K562 (cell line): ENCODE data around the gene PRMT3. TPM values are rescaled to one million over a fixed set of nuclear protein-coding genes. Genes with fewer than 3 reads are reported as not detected.

Experiments
- ATAC-seq: fragments of 200-7000 bp; cut with Tn5 transposase; 3 replicates; pipeline ENCODE4 v1.9.1; 2020; ENCODE audit warnings: moderate library complexity
- BruUV-seq: library from RNA; stranded (reverse); fragments of 400-500 nt; replicated peaks from 2 replicates; lab custom pipeline; 2021; lab: Mats Ljungman, UMichigan
- CTCF ChIA-PET: fragments of 300-600 bp; formaldehyde crosslinking; extraction: SDS; loops from one replicate; lab custom pipeline; 2021; ENCODE audit warnings: low intra/inter-chr PET ratio; lab: Yijun Ruan, JAX
- POLR2A ChIA-PET: fragments of 300-600, 350-650 bp; sonication (Branson Sonifier 250); formaldehyde crosslinking; extraction: SDS; loops from one replicate; lab custom pipeline; 2021; ENCODE audit warnings: antibody characterized with exemption, inconsistent platforms; lab: Yijun Ruan, JAX
- DNase-seq, 4 experiments: peaks; one replicate each; pipeline versions ENCODE4 v3.0.0 to v3.0.0-alpha.2; 2011 to 2018; ENCODE audit warnings: low spot score in 3 of 4, mixed read lengths in 3 of 4; ENCODE audit errors: extremely low read depth in 1 of 4
- FAIRE-seq: peaks from 2 replicates; lab custom pipeline; 2011; peaks lifted over from hg19 to GRCh38; lab: Jason Lieb, UNC
- H2AFZ ChIP-seq: 2 replicates; pipeline ENCODE4 v1.6.0; 2011; ENCODE audit warnings: low read depth, low read length, control low read depth, inconsistent platforms
- H3K27ac ChIP-seq: fragments of 200-600 bp; 3 replicates; pipeline ENCODE4 v1.8.0; 2011; ENCODE audit warnings: low read depth, mild to moderate bottlenecking, control low read depth, inconsistent platforms, low read length, moderate library complexity, mixed read lengths; ENCODE audit errors: extremely low read depth
- H3K27me3 ChIP-seq, 2 experiments: fragments of 300-600 bp in 1 of 2; 2 replicates in 1 of 2; 3 replicates in 1 of 2; pipeline versions ENCODE4 v1.6.0 to v1.8.0; 2011; ENCODE audit warnings: inconsistent platforms in 2 of 2, low read length in 2 of 2, mild to moderate bottlenecking in 1 of 2, mixed read lengths in 1 of 2, moderate library complexity in 1 of 2; ENCODE audit not compliant: control insufficient read depth in 2 of 2, insufficient read depth in 2 of 2
- H3K36me3 ChIP-seq: fragments of 300-600 bp; 3 replicates; pipeline ENCODE4 v1.8.0; 2011; ENCODE audit warnings: mild to moderate bottlenecking, low read length, inconsistent platforms; ENCODE audit not compliant: control insufficient read depth, insufficient read depth
- H3K4me1 ChIP-seq, 2 experiments: fragments of 200-600 bp in 1 of 2; replicated peaks in 1 of 2; 2 replicates in 1 of 2; 3 replicates in 1 of 2; pipeline versions ENCODE4 v1.5.1 to v1.8.0; 2011; ENCODE audit warnings: inconsistent platforms in 2 of 2, low read length in 2 of 2, mild to moderate bottlenecking in 1 of 2, mixed read lengths in 1 of 2, moderate library complexity in 1 of 2; ENCODE audit not compliant: control insufficient read depth in 2 of 2, insufficient read depth in 2 of 2
- H3K4me2 ChIP-seq: 2 replicates; pipeline ENCODE4 v1.6.1; 2011; ENCODE audit warnings: low read length, control low read depth, inconsistent platforms, mixed read lengths; ENCODE audit not compliant: insufficient read depth
- H3K4me3 ChIP-seq: fragments of 200-600 bp; sonication (generic), shearing (Covaris generic); 2 replicates; pipeline ENCODE4 v1.5.1; 2016; ENCODE audit warnings: control low read depth, inconsistent platforms
- H3K79me2 ChIP-seq: fragments of 200-600 bp; 3 replicates; pipeline ENCODE4 v1.8.0; 2011; ENCODE audit warnings: low read length, inconsistent platforms; ENCODE audit not compliant: control insufficient read depth, insufficient read depth
- H3K9ac ChIP-seq, 2 experiments: 2 replicates each; pipeline versions ENCODE4 v1.6.0 to v1.6.1; 2011; ENCODE audit warnings: low read depth in 2 of 2, low read length in 2 of 2, control low read depth in 1 of 2, inconsistent platforms in 1 of 2, mild to moderate bottlenecking in 1 of 2, mixed read lengths in 1 of 2; ENCODE audit not compliant: insufficient read depth in 1 of 2
- H3K9me1 ChIP-seq: one replicate; pipeline ENCODE4 v1.6.0; 2011; ENCODE audit warnings: inconsistent platforms, mild to moderate bottlenecking, low read length, moderate library complexity; ENCODE audit not compliant: control insufficient read depth, insufficient read depth
- H3K9me3 ChIP-seq: replicated peaks from 2 replicates; pipeline ENCODE4 v1.5.1; 2011; ENCODE audit warnings: low read depth, low read length, inconsistent platforms; ENCODE audit not compliant: control insufficient read depth, insufficient read depth
- H4K20me1 ChIP-seq: replicated peaks from 2 replicates; pipeline ENCODE4 v1.6.1; 2011; ENCODE audit warnings: low read length, inconsistent platforms, mixed read lengths; ENCODE audit not compliant: control insufficient read depth, insufficient read depth
- BCLAF1 ChIP-seq, 2 experiments: fragments of 450-650 bp in 1 of 2; IDR thresholded peaks; 2 replicates each; pipeline ENCODE4 v1.6.1; 2011 to 2017; ENCODE audit warnings: low read depth in 2 of 2, antibody characterized with exemption in 1 of 2, borderline replicate concordance in 1 of 2, low read length in 1 of 2, mild to moderate bottlenecking in 1 of 2, mixed read lengths in 1 of 2; ENCODE audit not compliant: control insufficient read depth in 1 of 2
- HIVEP1 ChIP-seq: fragments of 250-450 bp; sonication (Bioruptor Pico); IDR thresholded peaks from 2 replicates; pipeline ENCODE4 v1.4.0; 2020; ENCODE audit warnings: mild to moderate bottlenecking
- RERE ChIP-seq: sonication (generic); formaldehyde crosslinking; IDR thresholded peaks from 2 replicates; pipeline ENCODE4 v1.8.0; 2023; ENCODE audit warnings: missing genetic modification reagents, mild to moderate bottlenecking, borderline replicate concordance
- RHOXF2B ChIP-seq: fragments of 250-450 bp; sonication (Bioruptor Pico); conservative IDR thresholded peaks from 2 replicates; pipeline ENCODE4 v1.5.1; 2021
- SNAPC5 ChIP-seq: fragments of 250-450 bp; sonication (Bioruptor Pico); IDR thresholded peaks from 2 replicates; pipeline ENCODE4 v1.8.0; 2021; ENCODE audit warnings: moderate library complexity, mild to moderate bottlenecking, inconsistent platforms
- TAF1 ChIP-seq: IDR thresholded peaks from 2 replicates; pipeline ENCODE4 v1.6.1; 2011; ENCODE audit warnings: mild to moderate bottlenecking, low read length, moderate library complexity; ENCODE audit not compliant: insufficient read depth, control insufficient read depth, severe bottlenecking; ENCODE audit errors: extremely low read depth
- TCF7 ChIP-seq: sonication (generic); IDR thresholded peaks from 2 replicates; pipeline ENCODE4 v1.6.1; 2016; ENCODE audit warnings: antibody characterized with exemption, borderline replicate concordance
- WGBS: fragments of 100-300 bp; shearing (Covaris generic); methylation state at CpG from one replicate; pipeline ENCODE4 v1.1.6; 2016; ENCODE audit warnings: low coverage, mixed read lengths; ENCODE audit not compliant: insufficient coverage; ENCODE audit errors: missing lambda C conversion rate; 5-methylcytosine and 5-hydroxymethylcytosine counted together
- in situ Hi-C: fragments of 300-500 bp; cut with MboI; formaldehyde crosslinking; loops from 4 replicates; pipeline ENCODE4 v1.15.0; 2018; ENCODE audit warnings: inconsistent platforms, mixed read lengths
- intact Hi-C: fragments of 100-400 bp; cut with micrococcal nuclease; formaldehyde crosslinking; loops from 2 replicates; pipeline ENCODE4 v1.14.2; 2022
- polyA plus RNA-seq, 8 experiments: library from polyadenylated mRNA; depleted of rRNA in 4 of 8; stranded (reverse) in 5 of 8; unstranded in 3 of 8; fragments of >200 nt; fragmentation: Nextera tagmentation in 2 of 8; fragmentation: Illumina TruSeq in 1 of 8; extraction: Ambion mirVana in 2 of 8; extraction: Trizol in 1 of 8; gene quantifications; 2 replicates each; pipeline versions ENCODE4 v1.2.1 to v1.2.3, GENCODE V29; 2011 to 2014; ENCODE audit warnings: inconsistent platforms in 1 of 8, missing spikeins in 1 of 8
- total RNA-seq, 7 experiments: library from RNA; depleted of rRNA in 6 of 7; stranded (reverse); fragments of >200 nt in 6 of 7; fragmentation: Illumina TruSeq in 2 of 7; extraction: Trizol in 2 of 7; gene quantifications; 2 replicates each; pipeline versions ENCODE4 v1.2.1 to v1.2.3, GENCODE V29; 2011 to 2021; ENCODE audit warnings: low replicate concordance in 1 of 7

PRMT3 gene
- total and polyA plus RNA-seq, 9 of the 15 experiments (the other 6 are each of a cell fraction or from before 2014, with no cell fraction given): 24.0 to 62.1 (median 44.7) TPM

- Histone ChIP-seq H3K27me3 (no peaks in the 10 kb centered on the region), H3K4me2 (no peak overlapping the region), H3K9me1 (no peaks in the 10 kb centered on the region), H3K27ac (no peak overlapping the region), H3K4me1 (no peaks in the 10 kb centered on the region), H3K4me3 (no peak overlapping the region), H3K9me3 (no peaks in the 10 kb centered on the region), H3K9ac (no peak overlapping the region), H3K79me2 (peaks cover 3% of the 10 kb centered on the region; the same call in 1 of the 3 replicates), H3K36me3 (peaks cover 84% of the 10 kb centered on the region), H2AFZ (no peak overlapping the region), H4K20me1 (no peaks in the 10 kb centered on the region)
- WGBS: 86% methylated on average over 2 of the region's 2 CpGs
- FAIRE-seq (no peak), DNase-seq (no peak), ATAC-seq (no peak)
- TF ChIP-seq SNAPC5 (CRISPR knock-in tag) (no peak), TAF1 (no peak), HIVEP1 (CRISPR knock-in tag) (no peak), RHOXF2B (CRISPR knock-in tag) (no peak), BCLAF1 (IDR thresholded peaks at IDR 0.05; ENCODE audit: borderline replicate concordance in 1 of 2, control insufficient read depth in 1 of 2, low read depth in 2 of 2, low read length in 1 of 2) (no peak), TCF7 (no peak), RERE (no peak)
- CTCF ChIA-PET: no interaction called here
- no TSS peak for BruUV-seq
- in situ Hi-C loops: no loop called here
- intact Hi-C loops: no loop called here
- POLR2A ChIA-PET: interaction anchor here (0.5 to 1.2 kb wide), 3 partner anchors 10 to 217 kb away, joined by 3 read pairs; no protein-coding TSS in a partner anchor
Observed at GRCh38 chr11:20399498-20399897, 12.0 kb downstream of the PRMT3 start.
